OCI-LY1 (cell line): ENCODE measurements around the gene MRPL48.

Experiments used
- CTCF ChIP-seq: fragments of 200-600 bp; sonication (generic), shearing (Covaris generic); IDR thresholded peaks from 2 replicates; pipeline ENCODE4 v1.5.1; 2017; ENCODE audit warnings: mild to moderate bottlenecking, antibody characterized with exemption, low read length, moderate library complexity, mixed read lengths
- EZH2 ChIP-seq: fragments of 200-600 bp; sonication (generic), shearing (Covaris generic); IDR thresholded peaks from 2 replicates; pipeline ENCODE4 v1.8.0; 2017; ENCODE audit warnings: borderline replicate concordance, mixed run types, mild to moderate bottlenecking, antibody characterized with exemption, low read length, moderate library complexity, mixed read lengths

GRCh38 chr11:73766763-73767162, 20.9 kb upstream of the MRPL48 start:
- TF ChIP-seq CTCF: no peak
- no peak for TF ChIP-seq EZH2
